Transverse colon (tissue), 4 donors: ENCODE data around the gene IL15RA.

Experiments used
- EP300 ChIP-seq: sonication (generic); formaldehyde crosslinking; IDR thresholded peaks from one replicate; pipeline ENCODE4 v1.6.1; 2017; ENCODE audit warnings: antibody characterized with exemption, low read depth
- POLR2A ChIP-seq: fragments of 450-650 bp; IDR thresholded peaks from one replicate; pipeline ENCODE4 v1.6.1; 2016; ENCODE audit warnings: antibody characterized with exemption, mild to moderate bottlenecking, moderate library complexity
- POLR2AphosphoS5 ChIP-seq, 3 donors: sonication (generic); formaldehyde crosslinking; IDR thresholded peaks; one replicate each; pipeline ENCODE4 v1.6.1; 2016; ENCODE audit warnings: antibody characterized with exemption in 3 of 3
- TF ChIP-seq, protein P1 (sequence below), 5 experiments: fragments of 200-600 bp in 3 of 5; fragments of 450-650 bp in 2 of 5; sonication (generic) in 3 of 5; IDR thresholded peaks; 1 replicate in 2 of 5; 2 replicates in 3 of 5; pipeline ENCODE4 v1.5.1; 2016 to 2017; ENCODE audit warnings: antibody characterized with exemption in 5 of 5, inconsistent platforms in 3 of 5, mild to moderate bottlenecking in 2 of 5, moderate library complexity in 1 of 5

- TF ChIP-seq, protein P1, sequence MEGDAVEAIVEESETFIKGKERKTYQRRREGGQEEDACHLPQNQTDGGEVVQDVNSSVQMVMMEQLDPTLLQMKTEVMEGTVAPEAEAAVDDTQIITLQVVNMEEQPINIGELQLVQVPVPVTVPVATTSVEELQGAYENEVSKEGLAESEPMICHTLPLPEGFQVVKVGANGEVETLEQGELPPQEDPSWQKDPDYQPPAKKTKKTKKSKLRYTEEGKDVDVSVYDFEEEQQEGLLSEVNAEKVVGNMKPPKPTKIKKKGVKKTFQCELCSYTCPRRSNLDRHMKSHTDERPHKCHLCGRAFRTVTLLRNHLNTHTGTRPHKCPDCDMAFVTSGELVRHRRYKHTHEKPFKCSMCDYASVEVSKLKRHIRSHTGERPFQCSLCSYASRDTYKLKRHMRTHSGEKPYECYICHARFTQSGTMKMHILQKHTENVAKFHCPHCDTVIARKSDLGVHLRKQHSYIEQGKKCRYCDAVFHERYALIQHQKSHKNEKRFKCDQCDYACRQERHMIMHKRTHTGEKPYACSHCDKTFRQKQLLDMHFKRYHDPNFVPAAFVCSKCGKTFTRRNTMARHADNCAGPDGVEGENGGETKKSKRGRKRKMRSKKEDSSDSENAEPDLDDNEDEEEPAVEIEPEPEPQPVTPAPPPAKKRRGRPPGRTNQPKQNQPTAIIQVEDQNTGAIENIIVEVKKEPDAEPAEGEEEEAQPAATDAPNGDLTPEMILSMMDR (IDR thresholded peaks at IDR 0.05), result no peak
- TF ChIP-seq POLR2A (no peak), POLR2AphosphoS5 (IDR thresholded peaks at IDR 0.05) (no peak), EP300 (no peak)
These were observed 61.9 kb downstream of the IL15RA start for GRCh38 chr10:5915451-5915850.
